ENCODE data around the gene GRK4. TPM values are rescaled to one million over a fixed set of nuclear protein-coding genes. Genes with fewer than 3 reads are reported as not detected.

Gene GRK4
- total and polyA plus RNA-seq, 10 of the 15 experiments (the other 5 are each of a cell fraction or from before 2014, with no cell fraction given): 1.1 to 4.0 (median 2.5) TPM

DNA sequence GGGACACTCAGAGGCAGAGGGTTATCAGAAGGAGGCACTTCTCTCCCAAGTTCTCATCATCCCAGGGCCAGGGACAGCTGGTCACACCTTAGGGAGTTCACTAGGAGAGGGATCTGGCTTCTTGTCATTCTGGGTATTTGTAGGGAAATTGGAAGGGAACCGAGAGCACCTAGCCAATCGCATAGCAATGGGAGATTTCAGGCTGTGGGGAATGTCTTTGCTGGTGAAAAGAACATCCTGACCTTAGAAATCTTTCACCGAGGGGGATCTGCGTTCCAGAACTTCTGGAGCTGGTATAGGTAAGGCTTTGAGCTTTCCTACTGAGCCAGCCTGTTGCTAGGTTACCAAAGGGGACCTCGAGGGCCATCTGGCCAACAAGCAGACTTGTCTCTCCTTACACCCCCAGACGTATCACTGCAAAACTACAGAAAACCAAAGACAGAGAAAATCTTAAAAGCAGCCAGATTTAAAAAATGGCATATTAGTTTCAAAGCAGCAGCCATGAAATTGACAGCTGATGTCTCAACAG, 104.2 kb downstream of the GRK4 start:
- Histone ChIP-seq H2AFZ (ENCODE audit: control insufficient read depth, low read depth, low read length) (no peak overlapping the region), H3K27ac (ENCODE audit: control insufficient read depth, insufficient read depth) (no peak overlapping the region), H4K20me1 (ENCODE audit: control insufficient read depth, insufficient read depth) (no peaks in the 10 kb centered on the region), H3K4me2 (ENCODE audit: control insufficient read depth, insufficient read depth) (no peak overlapping the region), H3K9ac (ENCODE audit: control insufficient read depth, insufficient read depth, low read length) (no peak overlapping the region), H3K4me1 (ENCODE audit: control insufficient read depth, insufficient read depth, low read length) (no peaks in the 10 kb centered on the region), H3K9me3 (replicated peaks; ENCODE audit: control insufficient read depth, insufficient read depth, low read length) (no peaks in the 10 kb centered on the region), H3K27me3 (replicated peaks in 1 of 2; ENCODE audit: control insufficient read depth in 2 of 2, insufficient read depth in 2 of 2, low read length in 1 of 2) (no peaks in the 10 kb centered on the region), H3K79me2 (ENCODE audit: control insufficient read depth, insufficient read depth, low read length) (no peaks in the 10 kb centered on the region), H3K4me3 (no peak overlapping the region), H3K36me3 (ENCODE audit: control insufficient read depth in 2 of 2, insufficient read depth in 2 of 2, low read length in 1 of 2) (no peaks in the 10 kb centered on the region)
- POLR2A ChIA-PET: no interaction called here
- in situ Hi-C loops (cut with MboI) (no loop called here), intact Hi-C loops (cut with micrococcal nuclease; ENCODE audit: unreplicated experiment) (no loop called here)
- DNase-seq (ENCODE audit: low read depth, low spot score) (no peak), FAIRE-seq (no peak), ATAC-seq (no peak)
- CTCF ChIA-PET: no interaction called here
- SMC1A ChIA-PET (ENCODE audit: uncharacterized antibody, unreplicated experiment): interaction anchor here (1.2 to 1.6 kb wide), 3 partner anchors 9 to 106 kb away, joined by 3 to 6 read pairs (median 3); no protein-coding TSS in a partner anchor
- RAD21 ChIA-PET (ENCODE audit: unreplicated experiment): no interaction called here
- WGBS (ENCODE audit: insufficient coverage, insufficient replicate concordance, low lambda C conversion rate, missing lambda C conversion rate): 52% methylated on average over 6 of the region's 6 CpGs
- TF ChIP-seq CBFB (IDR thresholded peaks at IDR 0.05; ENCODE audit: low read depth) (no peak), JUND (IDR thresholded peaks at IDR 0.05; ENCODE audit: low read depth, low read length) (no peak), CREB1 (IDR thresholded peaks at IDR 0.05; ENCODE audit: low read depth) (no peak)
- no TSS peak for BruUV-seq (replicated peaks)

DNA sequence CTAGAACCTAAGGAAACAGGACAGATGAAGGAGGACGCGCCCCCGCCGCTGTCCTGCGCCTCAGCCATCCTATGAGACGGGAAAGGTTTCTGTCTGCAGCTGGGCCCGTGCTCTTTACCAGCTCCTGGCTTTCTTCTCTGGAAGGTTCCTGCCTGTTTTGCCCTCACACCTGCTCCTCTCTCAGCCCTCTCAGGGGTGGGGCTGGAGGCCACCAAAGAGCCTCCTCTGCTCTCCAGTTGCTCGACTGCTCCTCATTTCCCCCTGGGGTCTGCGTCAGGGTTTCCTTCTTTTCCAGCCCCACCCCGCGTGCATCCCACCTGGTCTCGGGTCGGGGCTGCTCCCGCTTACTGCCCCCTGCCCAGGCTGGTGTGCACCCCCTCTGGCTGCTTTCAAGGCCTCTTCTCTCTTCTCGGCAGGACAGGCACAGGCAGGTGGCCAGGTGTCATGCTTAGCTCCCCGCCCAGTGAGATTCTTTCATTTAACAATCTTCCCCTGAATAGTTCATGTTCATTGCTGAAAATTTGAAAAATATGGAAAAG, 106.4 kb downstream of the GRK4 start:
- ChIA-PET RAD21 (ENCODE audit: unreplicated experiment) (no interaction called here), POLR2A (interaction anchor here (0.6 kb wide), 1 partner anchor 32 kb away, joined by 3 read pairs; no protein-coding TSS in a partner anchor), SMC1A (ENCODE audit: uncharacterized antibody, unreplicated experiment) (no interaction called here), CTCF (no interaction called here)
- no peaks in the 10 kb centered on the region for H3K4me1 ChIP-seq (ENCODE audit: control insufficient read depth, insufficient read depth, low read length)
- no peak overlapping the region for H3K9ac ChIP-seq (ENCODE audit: control insufficient read depth, insufficient read depth, low read length)
- no peak for ATAC-seq
- no peak overlapping the region for H3K4me3 ChIP-seq
- no peak for FAIRE-seq
- no peak overlapping the region for H3K4me2 ChIP-seq (ENCODE audit: control insufficient read depth, insufficient read depth)
- no peaks in the 10 kb centered on the region for H3K27me3 ChIP-seq (replicated peaks in 1 of 2; ENCODE audit: control insufficient read depth in 2 of 2, insufficient read depth in 2 of 2, low read length in 1 of 2)
- no peaks in the 10 kb centered on the region for H4K20me1 ChIP-seq (ENCODE audit: control insufficient read depth, insufficient read depth)
- in situ Hi-C loops (cut with MboI) (no loop called here), intact Hi-C loops (cut with micrococcal nuclease; ENCODE audit: unreplicated experiment) (loop anchor here (10.0 kb wide), 1 partner anchor 805 kb away; the partner anchor contains the start of gene MXD4)
- no TSS peak for BruUV-seq (replicated peaks)
- no peak for DNase-seq (ENCODE audit: low read depth, low spot score)
- H3K9me3 ChIP-seq (replicated peaks; ENCODE audit: control insufficient read depth, insufficient read depth, low read length): no peaks in the 10 kb centered on the region
- H3K36me3 ChIP-seq (ENCODE audit: control insufficient read depth in 2 of 2, insufficient read depth in 2 of 2, low read length in 1 of 2): no peaks in the 10 kb centered on the region
- 90% methylated on average over 16 of the region's 16 CpGs for WGBS (ENCODE audit: insufficient coverage, insufficient replicate concordance, low lambda C conversion rate, missing lambda C conversion rate)
- no peak overlapping the region for H2AFZ ChIP-seq (ENCODE audit: control insufficient read depth, low read depth, low read length)
- no peak overlapping the region for H3K27ac ChIP-seq (ENCODE audit: control insufficient read depth, insufficient read depth)
- H3K79me2 ChIP-seq (ENCODE audit: control insufficient read depth, insufficient read depth, low read length): peaks cover 3% of the 10 kb centered on the region
- no peak for TF ChIP-seq CHD4 (IDR thresholded peaks at IDR 0.05)
- TF ChIP-seq SMAD1 (IDR thresholded peaks at IDR 0.05; ENCODE audit: low read depth, partially characterized antibody): no peak
- TF ChIP-seq BHLHE40 (IDR thresholded peaks at IDR 0.05; ENCODE audit: borderline replicate concordance in 1 of 2, low read depth in 2 of 2, low read length in 1 of 2): no peak
- TF ChIP-seq, protein P1, sequence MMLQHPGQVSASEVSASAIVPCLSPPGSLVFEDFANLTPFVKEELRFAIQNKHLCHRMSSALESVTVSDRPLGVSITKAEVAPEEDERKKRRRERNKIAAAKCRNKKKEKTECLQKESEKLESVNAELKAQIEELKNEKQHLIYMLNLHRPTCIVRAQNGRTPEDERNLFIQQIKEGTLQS (IDR thresholded peaks at IDR 0.05; ENCODE audit: borderline replicate concordance, extremely low read depth, low read depth, low read length): no peak
- no peak for TF ChIP-seq FOXM1 (IDR thresholded peaks at IDR 0.05; ENCODE audit: low read depth, low read length)
- TF ChIP-seq TCF12 (IDR thresholded peaks at IDR 0.05; ENCODE audit: low read depth, low read length): no peak
- TF ChIP-seq MYC (IDR thresholded peaks at IDR 0.05; ENCODE audit: insufficient read depth, insufficient read length, insufficient replicate concordance, low read length, severe bottlenecking): no peak
- TF ChIP-seq, protein P2, sequence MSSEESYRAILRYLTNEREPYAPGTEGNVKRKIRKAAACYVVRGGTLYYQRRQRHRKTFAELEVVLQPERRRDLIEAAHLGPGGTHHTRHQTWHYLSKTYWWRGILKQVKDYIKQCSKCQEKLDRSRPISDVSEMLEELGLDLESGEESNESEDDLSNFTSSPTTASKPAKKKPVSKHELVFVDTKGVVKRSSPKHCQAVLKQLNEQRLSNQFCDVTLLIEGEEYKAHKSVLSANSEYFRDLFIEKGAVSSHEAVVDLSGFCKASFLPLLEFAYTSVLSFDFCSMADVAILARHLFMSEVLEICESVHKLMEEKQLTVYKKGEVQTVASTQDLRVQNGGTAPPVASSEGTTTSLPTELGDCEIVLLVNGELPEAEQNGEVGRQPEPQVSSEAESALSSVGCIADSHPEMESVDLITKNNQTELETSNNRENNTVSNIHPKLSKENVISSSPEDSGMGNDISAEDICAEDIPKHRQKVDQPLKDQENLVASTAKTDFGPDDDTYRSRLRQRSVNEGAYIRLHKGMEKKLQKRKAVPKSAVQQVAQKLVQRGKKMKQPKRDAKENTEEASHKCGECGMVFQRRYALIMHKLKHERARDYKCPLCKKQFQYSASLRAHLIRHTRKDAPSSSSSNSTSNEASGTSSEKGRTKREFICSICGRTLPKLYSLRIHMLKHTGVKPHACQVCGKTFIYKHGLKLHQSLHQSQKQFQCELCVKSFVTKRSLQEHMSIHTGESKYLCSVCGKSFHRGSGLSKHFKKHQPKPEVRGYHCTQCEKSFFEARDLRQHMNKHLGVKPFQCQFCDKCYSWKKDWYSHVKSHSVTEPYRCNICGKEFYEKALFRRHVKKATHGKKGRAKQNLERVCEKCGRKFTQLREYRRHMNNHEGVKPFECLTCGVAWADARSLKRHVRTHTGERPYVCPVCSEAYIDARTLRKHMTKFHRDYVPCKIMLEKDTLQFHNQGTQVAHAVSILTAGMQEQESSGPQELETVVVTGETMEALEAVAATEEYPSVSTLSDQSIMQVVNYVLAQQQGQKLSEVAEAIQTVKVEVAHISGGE (CRISPR knock-in tag; IDR thresholded peaks at IDR 0.05): no peak
- TF ChIP-seq RELA (IDR thresholded peaks at IDR 0.05; ENCODE audit: borderline replicate concordance, partially characterized antibody): no peak
- TF ChIP-seq ATF7 (IDR thresholded peaks at IDR 0.05; ENCODE audit: low read depth): no peak
